GM18858 (cell line): ENCODE results near the gene STARD7.
"Not testable (repeated sequence)": the region's sequence is repeated elsewhere in the genome, so short reads cannot be mapped to it uniquely, and the experiment has no call there.

Source experiments
- ATAC-seq: cut with Tn5 transposase; IDR thresholded peaks from one replicate; pipeline ENCODE4 v1.9.1; 2021; ENCODE audit not compliant: unreplicated experiment

STARD7 gene

GRCh38 chr2:96236882-96237281, 28.3 kb upstream of the STARD7 start:
- no peak for ATAC-seq

- ATAC-seq: peak; percentile 91
Observed at GRCh38 chr2:96233880-96234316, 25.3 kb upstream of the STARD7 start.

- ATAC-seq: no peak
Observed at GRCh38 chr2:96233436-96233835, 24.8 kb upstream of the STARD7 start.

- ATAC-seq: no peak
Observed at GRCh38 chr2:96231316-96231715, 22.7 kb upstream of the STARD7 start.

- peak; percentile 80 for ATAC-seq
Observed at GRCh38 chr2:96225016-96225533, 16.4 kb upstream of the STARD7 start.

- ATAC-seq: not testable (repeated sequence)
Observed at GRCh38 chr2:96221106-96221505, 12.5 kb upstream of the STARD7 start.

- ATAC-seq: not testable (repeated sequence)
Observed at GRCh38 chr2:96219959-96220358, 11.3 kb upstream of the STARD7 start.

- ATAC-seq: no peak
Observed at GRCh38 chr2:96218508-96219131, 10.0 kb upstream of the STARD7 start.

GRCh38 chr2:96214554-96214953, 5.9 kb upstream of the STARD7 start:
- ATAC-seq: no peak

- ATAC-seq: no peak
Observed at GRCh38 chr2:96213379-96213778, 4.8 kb upstream of the STARD7 start.

GRCh38 chr2:96212339-96212738, 3.7 kb upstream of the STARD7 start:
- no peak for ATAC-seq

- ATAC-seq: no peak
Observed at GRCh38 chr2:96209729-96210085, 1.1 kb upstream of the STARD7 start.

GRCh38 chr2:96209011-96209728, 543 bp upstream of the STARD7 start:
- no peak for ATAC-seq

- ATAC-seq: no peak
Observed at GRCh38 chr2:96207774-96208142, 869 bp downstream of the STARD7 start.

- ATAC-seq: no peak
Observed at GRCh38 chr2:96207073-96207773, 1.4 kb downstream of the STARD7 start.

- no peak for ATAC-seq
Observed at GRCh38 chr2:96205888-96206287, 2.7 kb downstream of the STARD7 start.

- no peak for ATAC-seq
Observed at GRCh38 chr2:96204836-96205624, 3.6 kb downstream of the STARD7 start.

GRCh38 chr2:96203130-96204028, 5.2 kb downstream of the STARD7 start:
- no peak for ATAC-seq

- no peak for ATAC-seq
Observed at GRCh38 chr2:96202152-96202854, 6.3 kb downstream of the STARD7 start.

GRCh38 chr2:96201338-96201737, 7.3 kb downstream of the STARD7 start:
- ATAC-seq: no peak
